ENCODE results near the gene SLC9A8. TPM values are rescaled to one million over a fixed set of nuclear protein-coding genes. Genes with fewer than 3 reads are reported as not detected.

The SLC9A8 gene
- total and polyA plus RNA-seq, 9 of the 15 experiments (the other 6 are each of a cell fraction or from before 2014, with no cell fraction given): 0.56 to 9.7 (median 5.0) TPM

GRCh38 chr20:49813305-49813974 lies 812 bp downstream of the SLC9A8 start:
- DNase-seq (ENCODE audit: extremely low read depth in 1 of 4, low spot score in 3 of 4) (peak in 1 of 4 experiments; percentile 10), ATAC-seq (no peak), FAIRE-seq (peak; percentile 37)
- Histone ChIP-seq H3K4me3 (peak overlapping the region; percentile 65), H3K9me3 (replicated peaks; ENCODE audit: control insufficient read depth, insufficient read depth, low read depth, low read length) (no peaks in the 10 kb centered on the region), H3K4me1 (replicated peaks in 1 of 2; ENCODE audit: control insufficient read depth in 2 of 2, insufficient read depth in 2 of 2, low read length in 2 of 2) (peaks cover 13 to 23% of the 10 kb centered on the region in 2 experiments; a peak in 4 of 5 replicates), H3K36me3 (ENCODE audit: control insufficient read depth, insufficient read depth, low read length) (peaks cover 31% of the 10 kb centered on the region), H3K79me2 (ENCODE audit: control insufficient read depth, insufficient read depth, low read length) (peaks cover 18% of the 10 kb centered on the region), H3K9me1 (ENCODE audit: control insufficient read depth, insufficient read depth, low read length) (no peaks in the 10 kb centered on the region), H3K4me2 (ENCODE audit: insufficient read depth, low read length) (peak overlapping the region; percentile 89), H4K20me1 (replicated peaks; ENCODE audit: control insufficient read depth, insufficient read depth, low read length) (no peaks in the 10 kb centered on the region), H3K27ac (ENCODE audit: extremely low read depth, low read depth, low read length) (peak overlapping the region; percentile 91), H2AFZ (ENCODE audit: low read depth, low read length) (peak overlapping the region; percentile 87), H3K27me3 (ENCODE audit: control insufficient read depth in 2 of 2, insufficient read depth in 2 of 2, low read length in 2 of 2) (no peaks in the 10 kb centered on the region), H3K9ac (ENCODE audit: insufficient read depth in 1 of 2, low read depth in 2 of 2, low read length in 2 of 2) (peak overlapping the region; percentile 83 to 89)
- in situ Hi-C loops (cut with MboI): no loop called here
- intact Hi-C loops (cut with micrococcal nuclease): loop anchor here (5.0 to 10.0 kb wide), 3 partner anchors 46 to 201 kb away; partner anchors contain the start of gene B4GALT5
- ChIA-PET CTCF (ENCODE audit: low intra/inter-chr PET ratio) (interaction anchor here (1.9 kb wide), 1 partner anchor 202 kb away, joined by 9 read pairs; no protein-coding TSS in a partner anchor), POLR2A (interaction anchor here (0.6 to 3.7 kb wide), 10 partner anchors 12 to 973 kb away, joined by 3 to 13 read pairs (median 4); no protein-coding TSS in a partner anchor)
- WGBS (ENCODE audit: insufficient coverage, low coverage, missing lambda C conversion rate): 2% methylated on average over 11 of the region's 11 CpGs
- no TSS peak for BruUV-seq (replicated peaks)
- TF ChIP-seq GATAD2B (IDR thresholded peaks at IDR 0.05; ENCODE audit: borderline replicate concordance) (0 out of 2 replicates have a peak, but pooled peaks have one; percentile 31), ZBTB49 (CRISPR knock-in tag; IDR thresholded peaks at IDR 0.05; ENCODE audit: borderline replicate concordance) (0 out of 2 replicates have a peak, but pooled peaks have one; percentile 32), RBM22 (IDR thresholded peaks at IDR 0.05; ENCODE audit: low read depth, low read length, poor library complexity, severe bottlenecking) (no peak), ESRRA (IDR thresholded peaks at IDR 0.05; ENCODE audit: borderline replicate concordance, low read depth) (peak; percentile 72; the same call in 1 of the 2 replicates), ZNF316 (IDR thresholded peaks at IDR 0.05) (peak; percentile 65), ARNT (IDR thresholded peaks at IDR 0.05) (peak in 1 of 2 experiments; percentile 14; a peak in 1 of 4 replicates), NFRKB (IDR thresholded peaks at IDR 0.05; ENCODE audit: low read depth) (peak; percentile 36; the same call in 1 of the 2 replicates), CBFA2T2 (conservative IDR thresholded peaks at IDR 0.05) (no peak), GMEB1 (CRISPR knock-in tag; IDR thresholded peaks at IDR 0.05) (no peak), C11orf30 (IDR thresholded peaks at IDR 0.05; ENCODE audit: low read depth) (peak; percentile 65), ZBTB33 (CRISPR knock-in tag; IDR thresholded peaks at IDR 0.05) (no peak)

Measured in K562 (cell line).